H1 (cell line): ENCODE results near the gene SEMA4D. TPM values are rescaled to one million over a fixed set of nuclear protein-coding genes. Genes with fewer than 3 reads are reported as not detected.

Experiments
- CTCF ChIA-PET: fragments of 300-600 bp; sonication (Branson Sonifier 250); formaldehyde crosslinking; loops from one replicate; lab custom pipeline; 2021; ENCODE audit not compliant: partially characterized antibody; lab: Charles Lee
- POLR2A ChIA-PET: fragments of 300-600 bp; sonication (Branson Sonifier 250); formaldehyde crosslinking; loops from one replicate; lab custom pipeline; 2021; ENCODE audit warnings: inconsistent platforms; ENCODE audit not compliant: partially characterized antibody; lab: Charles Lee
- DNase-seq, 2 experiments: peaks; one replicate each; pipeline versions ENCODE4 v3.0.0 to v3.0.0-alpha.2; 2010 to 2022; ENCODE audit warnings: low spot score in 2 of 2, low read depth in 1 of 2, mixed read lengths in 1 of 2
- FAIRE-seq: peaks from 2 replicates; lab custom pipeline; 2011; peaks lifted over from hg19 to GRCh38; lab: Jason Lieb, UNC
- H2AFZ ChIP-seq: 2 replicates; pipeline ENCODE4 v1.8.1; 2012; ENCODE audit warnings: low read length, inconsistent platforms
- H2AK5ac ChIP-seq: 2 replicates; pipeline ENCODE4 v1.6.1; 2013; ENCODE audit warnings: low read depth, low read length
- H2BK120ac ChIP-seq: replicated peaks from 2 replicates; pipeline ENCODE3; 2013; ENCODE audit warnings: low read depth, low read length, inconsistent platforms
- H2BK12ac ChIP-seq: 2 replicates; pipeline ENCODE4 v1.6.1; 2013; ENCODE audit warnings: low read depth, low read length
- H2BK15ac ChIP-seq: 2 replicates; pipeline ENCODE4 v1.6.1; 2013; ENCODE audit warnings: low read length
- H2BK20ac ChIP-seq: 2 replicates; pipeline ENCODE4 v1.6.1; 2013; ENCODE audit warnings: low read length
- H2BK5ac ChIP-seq: 2 replicates; pipeline ENCODE4 v1.6.1; 2013; ENCODE audit warnings: low read depth, low read length
- H3K14ac ChIP-seq: 2 replicates; pipeline ENCODE4 v1.6.1; 2013; ENCODE audit warnings: inconsistent platforms; ENCODE audit not compliant: insufficient read length
- H3K18ac ChIP-seq: 2 replicates; pipeline ENCODE4 v1.6.1; 2013; ENCODE audit warnings: low read length; ENCODE audit errors: extremely low read depth
- H3K23ac ChIP-seq: 2 replicates; pipeline ENCODE4 v1.6.1; 2013; ENCODE audit warnings: inconsistent platforms; ENCODE audit not compliant: insufficient read length
- H3K23me2 ChIP-seq: 2 replicates; pipeline ENCODE4 v1.6.1; 2013; ENCODE audit warnings: low read depth, low read length
- H3K27ac ChIP-seq: 2 replicates; pipeline ENCODE4 v1.6.1; 2011; ENCODE audit warnings: low read depth, low read length, inconsistent platforms
- H3K27me3 ChIP-seq, 4 experiments: replicated peaks in 1 of 4; 1 replicate in 1 of 4; 2 replicates in 3 of 4; pipeline versions ENCODE4 v1.6.1 to v1.8.1; 2011 to 2013; ENCODE audit warnings: low read length in 3 of 4, mild to moderate bottlenecking in 3 of 4, inconsistent platforms in 2 of 4, mixed read lengths in 2 of 4, moderate library complexity in 1 of 4; ENCODE audit not compliant: control insufficient read depth in 3 of 4, insufficient read depth in 3 of 4; ENCODE audit errors: extremely low read depth in 1 of 4
- H3K36me3 ChIP-seq, 4 experiments: 2 replicates each; pipeline versions ENCODE4 v1.6.1 to v1.8.1; 2011 to 2013; ENCODE audit warnings: mild to moderate bottlenecking in 4 of 4, low read length in 3 of 4, moderate library complexity in 2 of 4, control low read depth in 1 of 4, inconsistent platforms in 1 of 4; ENCODE audit not compliant: insufficient read depth in 4 of 4, control insufficient read depth in 2 of 4
- H3K4ac ChIP-seq: replicated peaks from 2 replicates; pipeline ENCODE3; 2013; ENCODE audit warnings: low read length, low read depth, mixed read lengths, inconsistent platforms; ENCODE audit not compliant: insufficient read length
- H3K4me1 ChIP-seq, 4 experiments: replicated peaks in 1 of 4; 1 replicate in 1 of 4; 2 replicates in 3 of 4; pipeline versions ENCODE4 v1.6.1 to v1.8.1; 2011 to 2013; ENCODE audit warnings: low read length in 3 of 4, inconsistent platforms in 2 of 4, mixed read lengths in 1 of 4; ENCODE audit not compliant: insufficient read depth in 4 of 4, control insufficient read depth in 3 of 4
- H3K4me2 ChIP-seq, 2 experiments: 2 replicates each; pipeline versions ENCODE4 v1.6.1 to v1.8.1; 2011 to 2013; ENCODE audit warnings: low read depth in 2 of 2, low read length in 2 of 2, control low read depth in 1 of 2, inconsistent platforms in 1 of 2, mild to moderate bottlenecking in 1 of 2; ENCODE audit not compliant: insufficient read depth in 1 of 2
- H3K4me3 ChIP-seq, 4 experiments: fragments of 200-600, 300-600 bp in 1 of 4; sonication (generic), shearing (Covaris generic), sonication (Bioruptor Twin) in 1 of 4; 2 replicates each; pipeline versions ENCODE4 v1.5.1 to v1.8.1; 2011 to 2016; ENCODE audit warnings: low read length in 4 of 4, low read depth in 3 of 4, control low read depth in 2 of 4, inconsistent platforms in 2 of 4, mild to moderate bottlenecking in 2 of 4, mixed read lengths in 1 of 4, moderate library complexity in 1 of 4; ENCODE audit not compliant: insufficient read depth in 2 of 4; ENCODE audit errors: extremely low read depth in 1 of 4
- H3K56ac ChIP-seq: replicated peaks from 2 replicates; pipeline ENCODE3; 2013; ENCODE audit warnings: low read depth, mild to moderate bottlenecking, mixed read lengths, low read length, inconsistent platforms; ENCODE audit not compliant: insufficient read length
- H3K79me1 ChIP-seq: 2 replicates; pipeline ENCODE4 v1.6.1; 2013; ENCODE audit warnings: low read depth, low read length, control low read depth
- H3K79me2 ChIP-seq, 2 experiments: 2 replicates each; pipeline versions ENCODE4 v1.6.1 to v1.8.1; 2012 to 2013; ENCODE audit warnings: low read length in 2 of 2, mild to moderate bottlenecking in 2 of 2, inconsistent platforms in 1 of 2; ENCODE audit not compliant: insufficient read depth in 2 of 2, control insufficient read depth in 1 of 2
- H3K9ac ChIP-seq, 4 experiments: replicated peaks in 1 of 4; 1 replicate in 1 of 4; 2 replicates in 3 of 4; pipeline versions ENCODE4 v1.6.1 to v1.8.1; 2011 to 2013; ENCODE audit warnings: low read depth in 3 of 4, low read length in 3 of 4, control low read depth in 2 of 4, mild to moderate bottlenecking in 2 of 4, moderate library complexity in 2 of 4, inconsistent platforms in 1 of 4; ENCODE audit errors: extremely low read depth in 1 of 4
- H3K9me3 ChIP-seq, 2 experiments: 2 replicates each; pipeline versions ENCODE4 v1.6.1 to v1.8.1; 2012 to 2013; ENCODE audit warnings: mild to moderate bottlenecking in 2 of 2, moderate library complexity in 2 of 2, control low read depth in 1 of 2, inconsistent platforms in 1 of 2, low read depth in 1 of 2, low read length in 1 of 2, mixed read lengths in 1 of 2; ENCODE audit not compliant: insufficient read depth in 2 of 2
- H4K20me1 ChIP-seq, 2 experiments: replicated peaks in 1 of 2; 2 replicates each; pipeline versions ENCODE3 to v1.8.1; 2011 to 2013; ENCODE audit warnings: inconsistent platforms in 2 of 2, low read length in 2 of 2, mild to moderate bottlenecking in 1 of 2; ENCODE audit not compliant: insufficient read depth in 2 of 2, control insufficient read depth in 1 of 2
- H4K5ac ChIP-seq: 2 replicates; pipeline ENCODE4 v1.6.1; 2013; ENCODE audit warnings: low read length, low read depth, mixed read lengths, inconsistent platforms; ENCODE audit not compliant: insufficient read length
- H4K8ac ChIP-seq: 2 replicates; pipeline ENCODE4 v1.8.0; 2013; ENCODE audit warnings: mild to moderate bottlenecking, moderate library complexity, low read length, inconsistent platforms; ENCODE audit not compliant: insufficient read depth; ENCODE audit errors: extremely low read depth
- H4K91ac ChIP-seq: replicated peaks from 2 replicates; pipeline ENCODE3; 2013; ENCODE audit warnings: low read length, mixed read lengths, inconsistent platforms; ENCODE audit not compliant: insufficient read length
- EP300 ChIP-seq, 2 experiments: IDR thresholded peaks; 1 replicate in 1 of 2; 2 replicates in 1 of 2; pipeline ENCODE4 v1.6.1; 2011 to 2012; ENCODE audit warnings: low read depth in 2 of 2, low read length in 2 of 2, mild to moderate bottlenecking in 2 of 2, borderline replicate concordance in 1 of 2, inconsistent platforms in 1 of 2, moderate library complexity in 1 of 2
- GTF2F1 ChIP-seq: IDR thresholded peaks from 2 replicates; pipeline ENCODE4 v1.6.1; 2012; ENCODE audit warnings: low read depth, low read length, improper control_type of control experiment, borderline replicate concordance
- KDM4A ChIP-seq: IDR thresholded peaks from one replicate; pipeline ENCODE4 v1.7.1; 2012; ENCODE audit warnings: low read depth, mild to moderate bottlenecking, moderate library complexity, low read length, inconsistent platforms; ENCODE audit not compliant: severe bottlenecking
- KDM5A ChIP-seq: fragments of 200-600 bp; IDR thresholded peaks from 2 replicates; pipeline ENCODE4 v1.7.1; 2012; ENCODE audit warnings: mild to moderate bottlenecking, low read length, inconsistent platforms, mixed read lengths
- MAFK ChIP-seq: IDR thresholded peaks from 2 replicates; pipeline ENCODE4 v1.6.1; 2012; ENCODE audit warnings: low read depth, mild to moderate bottlenecking, improper control_type of control experiment, low read length
- SIX5 ChIP-seq: IDR thresholded peaks from 2 replicates; pipeline ENCODE4 v1.6.1; 2011; ENCODE audit warnings: mild to moderate bottlenecking, low read depth, low read length
- TBP ChIP-seq: IDR thresholded peaks from 2 replicates; pipeline ENCODE4 v1.6.1; 2011; ENCODE audit warnings: low read depth, low read length, improper control_type of control experiment
- WGBS, 2 experiments: shearing (Covaris generic) in 1 of 2; methylation state at CpG; one replicate each; pipeline versions ENCODE4 v1.1.6 to v1.1.7; 2013 to 2015; ENCODE audit warnings: low lambda C conversion rate in 2 of 2, mixed read lengths in 2 of 2, inconsistent platforms in 1 of 2, low coverage in 1 of 2, missing lambda C conversion rate in 1 of 2; ENCODE audit not compliant: insufficient replicate concordance in 2 of 2, insufficient coverage in 1 of 2, insufficient read length in 1 of 2; ENCODE audit errors: extremely low coverage in 1 of 2, missing lambda C conversion rate in 1 of 2; 5-methylcytosine and 5-hydroxymethylcytosine counted together
- polyA plus RNA-seq, 7 experiments: library from polyadenylated mRNA; depleted of rRNA in 3 of 7; stranded (reverse) in 5 of 7; unstranded in 2 of 7; fragments of >200 nt in 5 of 7; fragments of 200-250 nt in 2 of 7; gene quantifications; 1 replicate in 5 of 7; 2 replicates in 1 of 7; 4 replicates in 1 of 7; pipeline versions ENCODE4 v1.2.1 to v1.2.3, GENCODE V29; 2011 to 2013; ENCODE audit warnings: missing spikeins in 2 of 7, mixed read lengths in 2 of 7
- total RNA-seq: library from RNA; stranded (reverse); fragmentation: NEBNext Ultra II Directional; extraction: Animal tissue kit (Norgen Biotek cat#: 25700); gene quantifications from 2 replicates; pipeline ENCODE4 v1.2.1, GENCODE V29; 2021
- TF ChIP-seq, protein P1 (sequence below): IDR thresholded peaks from 2 replicates; pipeline ENCODE4 v1.6.1; 2011; ENCODE audit warnings: low read depth, mild to moderate bottlenecking, low read length; ENCODE audit not compliant: insufficient read depth
- TF ChIP-seq, protein P2 (sequence below): IDR thresholded peaks from 2 replicates; pipeline ENCODE4 v1.6.1; 2012; ENCODE audit warnings: low read length, inconsistent platforms

Gene SEMA4D
- total and polyA plus RNA-seq, 2 of the 8 experiments (the other 6 are each of a cell fraction or from before 2014, with no cell fraction given), result 21.0 to 70.4 TPM

DNA sequence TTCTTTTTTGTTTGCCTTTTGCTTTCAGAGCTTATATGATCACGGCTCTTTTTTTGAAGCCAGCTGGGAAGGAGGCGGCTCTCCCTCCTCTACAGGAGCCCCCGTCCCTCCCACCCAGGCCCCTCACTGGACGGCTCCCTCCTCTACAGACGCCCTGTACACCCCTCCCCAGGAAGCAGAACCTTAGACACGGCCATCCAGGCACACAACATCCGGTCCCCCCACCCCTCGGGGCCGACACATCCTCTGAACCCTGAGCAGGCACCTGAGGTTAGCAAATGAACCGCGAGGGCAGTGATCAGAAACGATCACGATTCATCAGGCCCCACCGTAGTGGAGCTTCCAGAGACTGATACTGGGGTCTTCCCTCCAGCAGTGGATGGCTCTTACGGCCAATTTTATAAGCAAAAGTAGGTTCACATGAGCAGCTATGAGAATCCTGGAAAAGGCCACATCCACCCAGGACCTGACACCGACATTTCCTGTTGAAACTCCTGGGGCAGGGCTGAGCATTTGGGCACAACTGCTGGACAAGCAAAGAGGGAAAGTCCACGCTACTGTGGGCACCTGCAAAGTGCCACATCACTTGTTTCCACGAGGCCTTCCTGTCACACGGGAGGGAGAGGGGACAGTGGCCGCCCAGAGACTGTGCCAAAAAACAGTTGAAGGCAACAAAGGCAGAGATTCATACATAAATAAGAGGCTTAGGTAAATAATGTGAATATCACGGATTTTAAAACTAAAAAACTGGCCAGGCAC is 78.9 kb downstream of the SEMA4D start:
- no peak overlapping the region for H2AFZ ChIP-seq
- no peak overlapping the region; the same call in 1 of the 2 replicates for H4K8ac ChIP-seq
- no peak overlapping the region for H3K4me2 ChIP-seq
- no peak overlapping the region for H3K14ac ChIP-seq
- no peak overlapping the region for H3K27ac ChIP-seq
- no peak overlapping the region for H2BK120ac ChIP-seq
- H3K36me3 ChIP-seq, result no peaks in the 10 kb centered on the region
- no peak overlapping the region for H2BK5ac ChIP-seq
- no peak overlapping the region for H4K91ac ChIP-seq
- H3K4ac ChIP-seq, result no peak overlapping the region
- DNase-seq (no peak), FAIRE-seq (no peak)
- H4K20me1 ChIP-seq, result peaks cover 2 to 7% of the 10 kb centered on the region in 2 experiments
- H3K79me2 ChIP-seq, result peaks cover 0 to 34% of the 10 kb centered on the region in 2 experiments; a peak in 2 of 4 replicates
- H3K4me1 ChIP-seq, result peaks cover 0 to 5% (median 0%) of the 10 kb centered on the region in 4 experiments; a peak in 1 of 7 replicates
- no peak overlapping the region for H3K56ac ChIP-seq
- no peak overlapping the region for H2AK5ac ChIP-seq
- WGBS, 2 experiments, result 79% methylated on average over 17 of the region's 21 CpGs; no CpG with 5 or more reads in 1 of the 2 experiments
- H2BK20ac ChIP-seq, result no peak overlapping the region
- peaks cover 2 to 3% of the 10 kb centered on the region in 2 experiments; a peak in 2 of 4 replicates for H3K9me3 ChIP-seq
- no peaks in the 10 kb centered on the region; the same call in none of the 2 replicates for H3K23me2 ChIP-seq
- CTCF ChIA-PET, result interaction anchor here (0.8 to 2.2 kb wide), 4 partner anchors 10 to 174 kb away, joined by 3 to 11 read pairs (median 5); no protein-coding TSS in a partner anchor
- H3K4me3 ChIP-seq, result no peak overlapping the region
- no peak overlapping the region for H2BK15ac ChIP-seq
- POLR2A ChIA-PET, result no interaction called here
- H3K27me3 ChIP-seq, result no peaks in the 10 kb centered on the region; a peak in 1 of 7 replicates
- H3K79me1 ChIP-seq, result peaks cover 9% of the 10 kb centered on the region; the same call in 1 of the 2 replicates
- no peak overlapping the region for H3K18ac ChIP-seq
- no peak overlapping the region for H2BK12ac ChIP-seq
- H3K9ac ChIP-seq, result no peak overlapping the region
- no peak overlapping the region for H4K5ac ChIP-seq
- no peak overlapping the region for H3K23ac ChIP-seq
- no peak for TF ChIP-seq MAFK
- no peak for TF ChIP-seq TBP
- no peak for TF ChIP-seq KDM4A
- no peak for TF ChIP-seq EP300 (IDR thresholded peaks at IDR 0.05; ENCODE audit: borderline replicate concordance in 1 of 2, low read depth in 2 of 2, low read length in 2 of 2)
- TF ChIP-seq, protein P1, sequence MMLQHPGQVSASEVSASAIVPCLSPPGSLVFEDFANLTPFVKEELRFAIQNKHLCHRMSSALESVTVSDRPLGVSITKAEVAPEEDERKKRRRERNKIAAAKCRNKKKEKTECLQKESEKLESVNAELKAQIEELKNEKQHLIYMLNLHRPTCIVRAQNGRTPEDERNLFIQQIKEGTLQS, result no peak
- TF ChIP-seq SIX5, result no peak
- TF ChIP-seq KDM5A, result no peak
- TF ChIP-seq GTF2F1, result no peak
- TF ChIP-seq, protein P2, sequence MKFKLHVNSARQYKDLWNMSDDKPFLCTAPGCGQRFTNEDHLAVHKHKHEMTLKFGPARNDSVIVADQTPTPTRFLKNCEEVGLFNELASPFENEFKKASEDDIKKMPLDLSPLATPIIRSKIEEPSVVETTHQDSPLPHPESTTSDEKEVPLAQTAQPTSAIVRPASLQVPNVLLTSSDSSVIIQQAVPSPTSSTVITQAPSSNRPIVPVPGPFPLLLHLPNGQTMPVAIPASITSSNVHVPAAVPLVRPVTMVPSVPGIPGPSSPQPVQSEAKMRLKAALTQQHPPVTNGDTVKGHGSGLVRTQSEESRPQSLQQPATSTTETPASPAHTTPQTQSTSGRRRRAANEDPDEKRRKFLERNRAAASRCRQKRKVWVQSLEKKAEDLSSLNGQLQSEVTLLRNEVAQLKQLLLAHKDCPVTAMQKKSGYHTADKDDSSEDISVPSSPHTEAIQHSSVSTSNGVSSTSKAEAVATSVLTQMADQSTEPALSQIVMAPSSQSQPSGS, result no peak
